Vagina (tissue), 2 donors: ENCODE results near the gene SLC6A6.

Experiments
- CTCF ChIP-seq, 3 experiments: fragments of 450-650 bp in 2 of 3; fragments of 200-600 bp in 1 of 3; sonication (generic) in 1 of 3; IDR thresholded peaks; one replicate each; pipeline ENCODE4 v1.5.1; 2017 to 2019; ENCODE audit warnings: antibody characterized with exemption in 3 of 3, mild to moderate bottlenecking in 2 of 3, moderate library complexity in 2 of 3
- POLR2A ChIP-seq, 2 donors: fragments of 450-650 bp; IDR thresholded peaks; one replicate each; pipeline ENCODE4 v1.6.1; 2017; ENCODE audit warnings: antibody characterized with exemption in 2 of 2, mild to moderate bottlenecking in 2 of 2, moderate library complexity in 2 of 2

GRCh38 chr3:14508505-14508819, 106.1 kb downstream of the SLC6A6 start:
- no peak for TF ChIP-seq CTCF (IDR thresholded peaks at IDR 0.05)
- no peak for TF ChIP-seq POLR2A (IDR thresholded peaks at IDR 0.05)
